Vagina (tissue), 2 donors: ENCODE measurements around the gene CIAO2B.
A peak's percentile ranks its signal among the peaks of the same experiment; 100 is the strongest.

Experiments used
- POLR2A ChIP-seq, 2 donors: fragments of 450-650 bp; IDR thresholded peaks; one replicate each; pipeline ENCODE4 v1.6.1; 2017; ENCODE audit warnings: antibody characterized with exemption in 2 of 2, mild to moderate bottlenecking in 2 of 2, moderate library complexity in 2 of 2
- POLR2AphosphoS5 ChIP-seq, 2 donors: sonication (generic); formaldehyde crosslinking; IDR thresholded peaks; one replicate each; pipeline ENCODE4 v1.9.0; 2017; ENCODE audit warnings: antibody characterized with exemption in 2 of 2, mild to moderate bottlenecking in 2 of 2, low read depth in 1 of 2; ENCODE audit not compliant: insufficient read depth in 1 of 2
- TF ChIP-seq, protein P1 (sequence below), 3 experiments: fragments of 450-650 bp in 2 of 3; fragments of 200-600 bp in 1 of 3; sonication (generic) in 1 of 3; IDR thresholded peaks; one replicate each; pipeline ENCODE4 v1.5.1; 2017 to 2019; ENCODE audit warnings: antibody characterized with exemption in 3 of 3, mild to moderate bottlenecking in 2 of 3, moderate library complexity in 2 of 3

DNA sequence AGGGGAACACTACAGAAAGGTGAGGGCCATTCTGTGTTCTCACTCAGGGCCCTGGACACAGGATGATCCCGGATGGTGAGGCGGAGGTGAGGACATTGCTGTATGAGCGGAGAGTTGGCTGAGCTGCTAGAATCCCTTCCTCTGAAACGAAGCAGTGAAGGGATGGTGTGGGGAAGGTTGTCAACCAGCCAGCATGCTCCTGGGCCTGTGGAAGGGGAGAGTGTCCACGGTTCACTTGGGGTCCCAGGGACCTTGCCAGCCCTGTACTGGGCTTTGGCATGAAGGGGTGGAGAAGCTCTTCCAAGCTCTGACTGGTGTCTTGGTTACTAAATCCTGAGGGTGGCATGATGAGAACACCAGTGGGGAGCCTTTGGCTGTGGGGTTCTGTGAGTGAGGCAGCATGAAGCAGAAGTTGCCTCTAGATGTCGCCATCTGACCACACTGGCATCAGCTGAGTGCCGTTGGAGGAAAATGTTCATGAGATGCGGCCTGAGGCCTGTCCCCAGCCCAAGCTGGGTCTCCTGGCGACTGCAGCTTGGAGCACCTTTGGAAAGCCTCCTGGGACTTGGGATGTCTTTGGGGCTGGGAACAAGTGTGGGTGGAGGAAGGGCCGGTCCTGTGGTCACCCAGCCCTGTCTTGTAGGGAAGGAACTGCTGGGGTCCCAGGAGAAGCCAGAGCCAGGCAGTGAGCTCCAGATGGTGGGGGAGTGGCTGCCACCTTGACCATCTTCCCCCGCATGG, 39.1 kb downstream of the CIAO2B start:
- TF ChIP-seq POLR2AphosphoS5 (IDR thresholded peaks at IDR 0.05; ENCODE audit: insufficient read depth in 1 of 2, low read depth in 1 of 2) (no peak), POLR2A (IDR thresholded peaks at IDR 0.05) (no peak)
- TF ChIP-seq, protein P1, sequence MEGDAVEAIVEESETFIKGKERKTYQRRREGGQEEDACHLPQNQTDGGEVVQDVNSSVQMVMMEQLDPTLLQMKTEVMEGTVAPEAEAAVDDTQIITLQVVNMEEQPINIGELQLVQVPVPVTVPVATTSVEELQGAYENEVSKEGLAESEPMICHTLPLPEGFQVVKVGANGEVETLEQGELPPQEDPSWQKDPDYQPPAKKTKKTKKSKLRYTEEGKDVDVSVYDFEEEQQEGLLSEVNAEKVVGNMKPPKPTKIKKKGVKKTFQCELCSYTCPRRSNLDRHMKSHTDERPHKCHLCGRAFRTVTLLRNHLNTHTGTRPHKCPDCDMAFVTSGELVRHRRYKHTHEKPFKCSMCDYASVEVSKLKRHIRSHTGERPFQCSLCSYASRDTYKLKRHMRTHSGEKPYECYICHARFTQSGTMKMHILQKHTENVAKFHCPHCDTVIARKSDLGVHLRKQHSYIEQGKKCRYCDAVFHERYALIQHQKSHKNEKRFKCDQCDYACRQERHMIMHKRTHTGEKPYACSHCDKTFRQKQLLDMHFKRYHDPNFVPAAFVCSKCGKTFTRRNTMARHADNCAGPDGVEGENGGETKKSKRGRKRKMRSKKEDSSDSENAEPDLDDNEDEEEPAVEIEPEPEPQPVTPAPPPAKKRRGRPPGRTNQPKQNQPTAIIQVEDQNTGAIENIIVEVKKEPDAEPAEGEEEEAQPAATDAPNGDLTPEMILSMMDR (IDR thresholded peaks at IDR 0.05), result peak in 2 of 3 experiments; percentile 31 to 52
